ENCODE data around the gene MINK1. TPM values are rescaled to one million over a fixed set of nuclear protein-coding genes. Genes with fewer than 3 reads are reported as not detected.

Gene MINK1
- total and polyA plus RNA-seq, 2 donors from 2014 or later, result 21.2 to 118 TPM

- Histone ChIP-seq H3K9me3 (ENCODE audit: control insufficient read depth in 2 of 3, insufficient read depth in 1 of 3, low read length in 3 of 3) (no peaks in the 10 kb centered on the region), H3K4me3 (ENCODE audit: low read length in 3 of 3) (no peak overlapping the region), H3K4me1 (ENCODE audit: control insufficient read depth in 2 of 3, insufficient read depth in 2 of 3, low read depth in 1 of 3, low read length in 3 of 3) (peaks cover 0 to 4% (median 3%) of the 10 kb centered on the region in 3 donors), H3K27ac (ENCODE audit: low read depth in 2 of 2, low read length in 2 of 2) (no peak overlapping the region), H3K36me3 (ENCODE audit: control insufficient read depth in 2 of 3, insufficient read depth in 3 of 3, low read length in 3 of 3) (peaks cover 0 to 2% (median 0%) of the 10 kb centered on the region in 3 donors), H3K9ac (ENCODE audit: low read length in 3 of 3) (no peak overlapping the region), H3K27me3 (ENCODE audit: control insufficient read depth, insufficient read depth, low read length) (no peaks in the 10 kb centered on the region)
- no peak for FAIRE-seq
- intact Hi-C loops (cut with DNase I), result no loop called here
- TF ChIP-seq CTCF (IDR thresholded peaks at IDR 0.05; ENCODE audit: borderline replicate concordance, extremely low read depth, insufficient read depth), result no peak
- no peak for DNase-seq
Measured at GRCh38 chr17:4811471-4811870, 21.7 kb upstream of the MINK1 start.

- Histone ChIP-seq H3K4me1 (ENCODE audit: control insufficient read depth in 2 of 3, insufficient read depth in 2 of 3, low read depth in 1 of 3, low read length in 3 of 3) (peaks cover 0 to 4% (median 1%) of the 10 kb centered on the region in 3 donors), H3K27me3 (ENCODE audit: control insufficient read depth, insufficient read depth, low read length) (no peaks in the 10 kb centered on the region), H3K4me3 (ENCODE audit: low read length in 3 of 3) (no peak overlapping the region), H3K9ac (ENCODE audit: low read length in 3 of 3) (no peak overlapping the region), H3K36me3 (ENCODE audit: control insufficient read depth in 2 of 3, insufficient read depth in 3 of 3, low read length in 3 of 3) (peaks cover 0 to 2% (median 0%) of the 10 kb centered on the region in 3 donors), H3K9me3 (ENCODE audit: control insufficient read depth in 2 of 3, insufficient read depth in 1 of 3, low read length in 3 of 3) (no peaks in the 10 kb centered on the region), H3K27ac (ENCODE audit: low read depth in 2 of 2, low read length in 2 of 2) (no peak overlapping the region)
- no peak for TF ChIP-seq CTCF (IDR thresholded peaks at IDR 0.05; ENCODE audit: borderline replicate concordance, extremely low read depth, insufficient read depth)
- FAIRE-seq (no peak), DNase-seq (no peak)
- intact Hi-C loops (cut with DNase I), result no loop called here
Measured at GRCh38 chr17:4812690-4813089, 20.4 kb upstream of the MINK1 start.

- peaks cover 0 to 2% (median 0%) of the 10 kb centered on the region in 3 donors for H3K36me3 ChIP-seq (ENCODE audit: control insufficient read depth in 2 of 3, insufficient read depth in 3 of 3, low read length in 3 of 3)
- no peak overlapping the region for H3K27ac ChIP-seq (ENCODE audit: low read depth in 2 of 2, low read length in 2 of 2)
- no peak overlapping the region for H3K9ac ChIP-seq (ENCODE audit: low read length in 3 of 3)
- intact Hi-C loops (cut with DNase I), result no loop called here
- TF ChIP-seq CTCF (IDR thresholded peaks at IDR 0.05; ENCODE audit: borderline replicate concordance, extremely low read depth, insufficient read depth), result no peak
- H3K9me3 ChIP-seq (ENCODE audit: control insufficient read depth in 2 of 3, insufficient read depth in 1 of 3, low read length in 3 of 3), result no peaks in the 10 kb centered on the region
- H3K4me3 ChIP-seq (ENCODE audit: low read length in 3 of 3), result no peak overlapping the region
- no peak for DNase-seq
- no peaks in the 10 kb centered on the region for H3K27me3 ChIP-seq (ENCODE audit: control insufficient read depth, insufficient read depth, low read length)
- FAIRE-seq, result no peak
- H3K4me1 ChIP-seq (ENCODE audit: control insufficient read depth in 2 of 3, insufficient read depth in 2 of 3, low read depth in 1 of 3, low read length in 3 of 3), result no peaks in the 10 kb centered on the region
Measured at GRCh38 chr17:4815043-4815675, 18.0 kb upstream of the MINK1 start.

- H3K9ac ChIP-seq (ENCODE audit: low read length in 3 of 3), result no peak overlapping the region
- DNase-seq (no peak), FAIRE-seq (no peak)
- no peak for TF ChIP-seq CTCF (IDR thresholded peaks at IDR 0.05; ENCODE audit: borderline replicate concordance, extremely low read depth, insufficient read depth)
- no peaks in the 10 kb centered on the region for H3K4me1 ChIP-seq (ENCODE audit: control insufficient read depth in 2 of 3, insufficient read depth in 2 of 3, low read depth in 1 of 3, low read length in 3 of 3)
- no peaks in the 10 kb centered on the region for H3K36me3 ChIP-seq (ENCODE audit: control insufficient read depth in 2 of 3, insufficient read depth in 3 of 3, low read length in 3 of 3)
- no peak overlapping the region for H3K4me3 ChIP-seq (ENCODE audit: low read length in 3 of 3)
- no peaks in the 10 kb centered on the region for H3K9me3 ChIP-seq (ENCODE audit: control insufficient read depth in 2 of 3, insufficient read depth in 1 of 3, low read length in 3 of 3)
- H3K27ac ChIP-seq (ENCODE audit: low read depth in 2 of 2, low read length in 2 of 2), result no peak overlapping the region
- H3K27me3 ChIP-seq (ENCODE audit: control insufficient read depth, insufficient read depth, low read length), result no peaks in the 10 kb centered on the region
- intact Hi-C loops (cut with DNase I), result no loop called here
Measured at GRCh38 chr17:4816826-4817225, 16.3 kb upstream of the MINK1 start.
